ENCODE data around the gene WBP11.

WBP11 gene
- total RNA-seq, result 211 reads per million, percentile 93 among the genes with 10 or more reads in this experiment

DNA sequence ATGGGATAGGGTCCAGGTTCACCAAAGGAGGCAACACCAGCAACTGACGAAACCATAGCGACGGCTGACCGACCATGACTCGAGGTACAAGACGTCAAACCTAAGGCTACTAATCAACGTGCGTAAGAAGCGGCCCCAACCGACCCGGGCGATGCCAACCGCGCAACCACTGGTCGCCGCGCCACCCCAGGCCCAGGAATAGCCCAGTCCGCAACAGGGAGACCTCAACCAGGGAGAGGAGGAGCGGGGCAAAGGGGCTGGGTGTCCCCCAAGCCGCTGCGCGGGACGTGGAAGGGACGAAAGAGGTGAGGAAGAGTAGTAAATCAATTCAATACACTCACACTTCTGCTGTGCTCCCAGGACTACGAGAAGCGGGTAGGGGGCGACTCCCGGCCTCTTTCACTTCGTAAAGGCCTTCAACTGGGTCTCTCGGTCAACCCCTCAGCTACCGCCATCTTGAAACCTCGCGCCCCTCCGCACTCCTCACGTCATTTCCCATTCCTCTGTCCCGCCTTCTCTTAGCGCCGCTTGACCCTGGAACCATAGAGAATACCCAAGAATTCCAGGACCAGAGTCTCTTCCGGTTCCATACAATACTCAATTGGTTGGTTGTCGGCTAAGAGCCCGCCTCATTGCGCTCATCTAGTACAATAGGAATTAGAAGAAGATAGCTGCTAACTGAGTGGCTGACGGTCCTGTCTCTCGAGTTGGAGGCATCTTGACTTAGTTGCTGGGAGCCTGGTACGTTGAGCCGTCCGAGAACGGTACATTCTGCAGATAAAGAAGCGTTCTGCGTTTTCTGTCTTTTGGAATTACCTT lies at the start of gene WBP11, which contains the start of gene C12orf60:
WBP11 (minus strand) TSS at position 468 of the 819 bp plus-strand sequence. CDS start 2,095 bp downstream, outside the sequence.
C12orf60 (plus strand) TSS at position 660 of the 819 bp plus-strand sequence. CDS start 19,266 bp downstream, outside the sequence.
- peak; percentile 83 for DNase-seq

DNA sequence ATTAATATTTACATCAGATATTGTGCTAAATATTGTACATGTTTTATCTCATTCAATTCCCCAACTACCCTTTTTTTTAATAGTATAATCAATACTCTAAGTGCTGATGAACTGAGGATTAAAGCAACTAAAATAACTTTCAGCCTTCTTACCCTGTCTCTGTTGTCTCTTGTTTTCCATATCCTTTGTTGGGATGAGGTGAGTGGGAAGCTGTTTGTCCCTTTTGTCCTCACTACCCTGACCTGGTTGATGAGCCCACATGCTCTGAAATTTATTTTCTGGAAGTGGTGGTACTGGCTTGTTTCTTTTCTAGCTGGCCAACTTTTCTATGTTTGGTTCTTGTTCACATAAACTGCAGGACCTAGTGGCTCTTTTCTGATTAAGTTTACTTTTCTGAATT lies 49.6 kb upstream of the WBP11 start:
- no peak for DNase-seq

DNA sequence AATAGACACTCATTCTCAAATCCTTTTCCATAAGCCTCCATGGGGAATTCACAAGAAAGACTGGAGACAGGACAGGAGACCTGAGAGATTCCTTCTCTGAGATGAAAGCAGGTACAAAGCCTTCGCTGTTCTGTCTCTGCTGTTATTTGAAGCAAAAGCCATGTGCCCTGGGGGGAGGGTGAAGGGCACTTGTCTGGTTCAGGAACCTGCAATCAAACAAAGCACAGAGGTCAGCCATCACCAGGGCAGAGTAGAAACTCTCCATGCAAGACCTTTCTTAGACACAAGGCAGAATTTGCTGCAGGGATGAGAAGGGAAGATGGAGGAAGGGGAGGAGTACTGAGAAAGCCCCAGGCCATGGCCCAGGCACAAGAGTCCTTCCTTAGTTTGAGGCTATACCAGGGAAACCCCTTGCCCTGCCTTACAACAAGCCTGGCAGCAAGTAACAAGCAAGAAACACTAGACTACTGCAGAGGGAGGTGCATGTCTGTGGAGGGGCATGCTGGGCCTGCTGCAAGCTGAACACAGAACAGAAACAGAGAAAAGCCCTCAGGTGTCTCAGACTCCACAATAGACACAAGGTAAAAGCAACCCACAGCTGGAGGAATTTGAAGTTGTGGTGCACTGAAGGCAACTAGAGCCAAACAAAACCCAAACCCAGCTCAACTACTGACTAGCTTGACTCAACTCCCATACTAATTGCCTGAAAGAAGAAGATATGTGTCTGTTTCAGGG lies 47.8 kb upstream of the WBP11 start:
- no peak for DNase-seq

DNA sequence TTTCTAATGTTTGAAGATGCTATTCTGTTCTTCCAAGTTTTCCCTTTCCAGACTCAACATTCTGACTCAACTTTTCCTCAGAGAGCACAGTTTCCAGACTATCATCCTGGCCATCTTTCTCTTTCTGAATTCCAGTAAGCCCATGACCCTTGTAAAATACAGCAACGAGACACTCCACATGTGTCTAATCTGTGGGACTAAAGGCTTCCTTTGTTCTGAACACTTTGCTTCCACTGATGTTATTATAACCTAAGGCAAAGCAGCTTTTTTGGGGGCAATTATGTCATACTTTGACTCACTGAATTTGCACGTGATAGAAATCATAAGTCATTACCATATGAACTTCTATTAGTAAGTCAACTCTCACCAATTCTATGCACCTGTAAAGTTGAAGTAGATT lies 46.4 kb upstream of the WBP11 start:
- DNase-seq, result no peak

DNA sequence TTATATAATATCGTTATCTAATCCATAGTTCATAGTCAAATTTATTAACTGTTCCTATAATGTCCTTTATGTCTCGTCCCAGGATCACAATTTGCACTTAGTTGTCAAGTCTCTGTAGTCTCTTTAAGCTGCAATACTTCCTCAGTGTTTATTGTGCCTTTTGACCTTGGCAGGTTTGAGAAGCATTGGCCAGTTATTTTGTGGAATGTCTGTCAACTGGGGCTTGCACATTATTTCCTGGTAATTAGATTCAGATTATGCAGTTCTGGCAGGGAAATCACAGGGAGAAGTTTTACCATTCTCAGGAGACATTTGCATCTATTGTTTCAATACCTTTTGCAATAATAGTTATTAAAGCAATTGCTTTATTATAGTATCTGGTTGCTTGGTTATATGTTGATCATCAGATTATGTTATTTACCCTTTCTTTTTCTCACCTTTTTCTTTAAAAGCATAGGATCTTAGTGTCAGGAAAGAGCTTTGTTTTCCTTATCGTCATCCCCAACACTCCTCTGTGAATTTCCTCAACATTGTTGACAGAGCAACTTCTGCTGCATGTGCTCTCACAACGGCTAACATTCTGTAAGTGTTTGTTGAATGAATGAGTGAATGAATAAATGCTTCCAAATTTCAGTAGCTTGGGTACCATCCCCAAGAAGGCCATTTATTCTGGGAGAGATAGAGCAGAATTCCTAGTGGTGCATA lies 43.8 kb upstream of the WBP11 start:
- no peak for DNase-seq

DNA sequence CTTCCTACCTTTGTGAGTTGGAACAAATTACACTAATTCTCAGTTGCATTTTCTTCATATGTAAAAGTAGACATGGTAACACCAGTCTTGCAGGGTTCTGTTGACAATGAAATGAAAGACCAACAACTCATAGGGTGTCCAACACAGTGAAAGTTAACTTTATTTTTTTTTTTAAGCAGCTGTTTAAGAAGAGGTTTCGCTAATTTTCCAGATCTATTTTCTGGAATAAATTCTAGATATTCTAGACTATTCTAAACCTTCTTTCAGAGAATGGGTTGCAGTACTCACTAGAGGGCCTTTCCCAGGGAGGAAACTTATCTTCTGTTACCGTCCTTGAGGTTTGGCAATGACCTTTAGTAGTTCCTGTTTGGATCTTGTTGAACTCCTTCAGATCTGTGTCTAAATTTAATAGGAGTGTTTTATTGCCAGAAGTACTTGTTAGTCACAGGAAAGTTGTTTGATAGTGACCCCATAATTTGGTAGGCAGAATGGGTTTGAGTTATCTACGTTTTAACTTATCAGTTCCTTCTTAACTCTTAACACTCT lies 42.8 kb upstream of the WBP11 start:
- DNase-seq, result no peak

DNA sequence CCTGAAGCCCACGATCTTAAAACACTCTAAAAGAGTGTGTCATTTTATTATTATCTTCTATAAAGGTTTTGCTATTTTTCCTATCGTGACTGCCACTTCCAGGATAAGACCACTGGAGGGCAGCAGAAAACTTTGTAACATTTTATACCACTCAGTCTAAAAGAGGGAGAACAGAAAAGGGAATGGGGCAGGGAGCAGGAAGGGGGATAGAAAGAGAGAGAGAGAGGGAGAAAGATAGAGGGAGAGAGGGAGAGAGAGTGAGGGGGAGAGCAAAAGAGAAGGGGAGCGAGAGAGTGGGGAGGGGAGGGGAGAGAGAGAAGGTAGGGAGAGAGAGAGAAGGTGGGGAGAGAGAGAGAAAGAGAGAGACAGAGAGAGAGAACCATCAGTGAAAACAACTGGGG lies 42.1 kb upstream of the WBP11 start:
- DNase-seq, result peak; percentile 20

DNA sequence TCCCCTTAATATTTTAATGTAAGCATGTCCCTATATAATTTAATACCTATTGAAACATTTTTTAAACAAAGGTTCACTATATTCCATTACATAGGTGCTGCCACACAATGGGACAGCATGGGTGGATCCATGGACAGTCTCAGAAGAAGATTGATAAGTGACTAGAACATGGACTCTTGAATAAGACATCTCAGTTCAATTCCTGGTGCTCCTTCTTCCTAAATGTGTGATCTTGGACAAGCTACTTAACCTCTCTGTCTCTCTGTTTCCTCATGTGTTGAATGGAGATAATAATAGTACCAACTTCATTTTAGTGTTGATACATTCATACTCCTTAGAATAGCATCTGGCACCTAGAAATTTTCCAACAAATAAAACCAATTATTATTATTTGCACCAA lies 41.1 kb upstream of the WBP11 start:
- DNase-seq, result no peak

DNA sequence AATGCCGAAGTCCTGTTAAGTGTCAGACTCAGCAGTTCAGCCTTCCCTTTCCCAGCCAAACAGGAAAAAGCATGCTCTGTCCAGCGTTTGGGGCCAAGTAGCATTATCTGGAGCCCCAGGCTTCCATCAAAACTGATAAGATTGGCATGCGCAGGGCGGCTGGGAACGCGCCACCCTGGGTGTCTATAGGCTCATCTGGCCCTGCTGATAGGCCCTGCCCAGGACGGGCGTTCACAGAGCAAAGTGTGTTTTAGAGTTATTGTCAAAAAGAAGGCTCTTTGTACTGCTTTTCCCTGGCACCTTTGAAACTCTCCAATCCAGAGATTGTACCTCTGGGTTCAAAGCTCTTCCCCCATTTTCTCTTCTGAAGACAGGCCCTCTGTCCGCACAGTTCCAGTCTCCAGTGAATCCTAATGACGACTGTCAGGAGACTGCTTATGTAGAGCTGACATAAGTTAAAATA lies 40.2 kb upstream of the WBP11 start, which contains the start of gene ART4:
ART4 (minus strand) TSS at position 102 of the 463 bp plus-strand sequence. CDS start 413 bp downstream, outside the sequence.
- DNase-seq, result no peak

DNA sequence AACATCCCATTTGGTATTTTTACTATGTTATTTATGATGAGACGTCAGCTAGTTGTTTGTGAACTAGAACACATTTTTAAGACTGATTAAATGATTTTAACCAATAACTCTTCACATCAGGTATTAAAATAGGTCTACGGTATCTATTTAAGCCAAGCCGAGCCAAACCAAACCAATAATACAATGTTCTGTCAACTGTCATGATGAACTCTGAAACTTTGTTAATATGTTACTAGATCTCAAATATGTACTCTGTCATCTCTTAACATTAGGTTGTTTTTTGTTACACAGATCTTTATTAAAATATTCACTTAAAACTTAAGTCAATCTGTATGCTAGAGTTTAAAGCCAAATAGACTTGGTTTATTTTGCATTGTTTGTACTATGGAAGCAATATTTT lies 39.0 kb upstream of the WBP11 start:
- no peak for DNase-seq

DNA sequence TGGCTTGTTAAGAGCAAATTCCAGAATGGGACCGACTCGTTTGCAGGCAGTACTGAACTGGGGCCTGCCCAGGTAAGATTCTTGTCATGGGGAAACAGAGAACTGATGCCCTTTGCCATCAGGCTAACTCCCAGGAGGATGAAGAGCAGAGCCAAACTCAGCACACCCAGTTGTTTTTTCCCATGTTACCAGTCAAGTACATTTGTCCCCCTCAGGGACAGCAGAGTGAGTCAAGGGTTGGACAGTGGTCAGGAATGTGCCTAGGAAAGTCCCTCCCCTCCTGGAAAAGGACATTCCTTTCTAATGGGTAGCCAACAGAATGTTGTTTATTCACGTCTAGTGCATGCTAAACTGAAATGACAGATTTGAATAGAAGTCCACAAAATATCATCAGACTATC lies 38.5 kb upstream of the WBP11 start:
- no peak for DNase-seq

DNA sequence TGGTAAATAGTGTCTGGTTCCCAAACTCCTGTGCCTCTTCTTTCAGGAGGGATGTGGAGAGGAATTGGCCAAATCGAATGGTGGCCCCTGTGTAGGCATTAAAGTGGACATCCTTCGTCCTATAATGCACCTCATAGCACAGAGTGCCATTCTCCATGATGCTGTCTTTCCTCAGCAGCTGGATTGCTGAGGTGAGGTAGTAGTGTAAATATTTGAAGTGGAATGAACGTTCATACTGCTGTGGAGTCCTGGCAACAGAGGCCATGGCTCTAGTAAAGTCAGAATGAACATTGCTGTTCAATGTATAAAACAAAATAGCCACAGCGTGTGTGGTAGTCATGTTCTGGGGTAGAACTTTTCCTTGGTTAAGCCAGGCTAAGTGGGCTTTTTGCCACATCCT lies 37.3 kb upstream of the WBP11 start:
- DNase-seq, result no peak

DNA sequence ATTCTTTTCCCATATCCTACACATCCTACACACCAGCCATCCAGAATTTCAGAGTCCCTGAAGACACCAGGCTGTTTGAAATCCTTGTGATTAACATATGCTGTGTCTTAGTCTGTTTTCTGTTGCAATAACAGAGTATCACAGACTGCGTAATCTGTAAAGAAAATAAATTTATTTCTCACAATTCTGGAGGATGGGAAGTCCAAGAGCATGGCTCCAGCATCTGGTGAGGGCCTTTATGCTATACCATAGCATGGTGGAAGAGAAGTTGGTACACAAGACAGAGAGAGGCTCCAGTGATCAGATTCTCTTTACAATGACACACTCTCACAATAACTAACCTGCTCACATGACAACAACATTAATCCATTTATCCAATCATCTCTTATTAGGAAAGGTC lies 36.0 kb upstream of the WBP11 start:
- no peak for DNase-seq

DNA sequence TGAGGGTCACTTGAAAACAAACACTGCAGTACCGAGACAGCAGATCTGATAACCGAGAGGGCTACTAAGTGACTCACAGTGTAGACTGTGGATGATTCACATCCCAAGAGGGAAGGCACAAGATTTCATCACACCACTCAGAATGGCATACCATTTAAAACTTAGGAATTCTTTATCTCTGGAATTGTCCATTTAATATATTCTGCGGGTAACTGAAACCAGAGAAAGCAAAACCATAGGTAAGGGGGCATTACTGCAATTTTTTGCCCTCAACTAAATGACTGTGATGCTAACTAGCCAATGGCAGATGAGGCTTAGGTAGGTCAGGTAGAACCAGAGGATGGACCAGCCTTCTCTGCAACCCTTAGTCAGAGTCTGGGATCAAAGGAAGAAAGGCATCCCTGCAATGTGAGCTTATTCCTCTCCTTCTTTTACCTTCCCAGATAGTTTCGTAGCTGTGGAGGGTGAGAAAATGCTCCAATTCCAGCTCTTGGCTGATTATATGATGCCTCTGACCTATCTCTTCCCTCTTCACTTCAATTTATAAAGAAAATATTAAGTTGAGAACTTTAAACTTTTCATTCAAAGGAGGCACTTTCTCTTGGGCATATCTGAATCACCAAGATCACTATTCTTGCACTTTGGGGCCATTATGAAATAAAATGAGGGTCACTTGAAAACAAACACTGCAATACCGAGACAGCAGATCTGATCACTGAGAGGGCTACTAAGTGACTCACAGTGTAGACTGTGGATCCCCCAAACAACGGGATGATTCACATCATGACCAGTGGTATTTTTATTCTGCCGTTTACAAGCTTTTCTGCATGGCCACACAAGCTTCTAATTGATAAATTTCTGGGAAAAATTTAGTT lies 33.3 kb upstream of the WBP11 start:
- no peak for DNase-seq

DNA sequence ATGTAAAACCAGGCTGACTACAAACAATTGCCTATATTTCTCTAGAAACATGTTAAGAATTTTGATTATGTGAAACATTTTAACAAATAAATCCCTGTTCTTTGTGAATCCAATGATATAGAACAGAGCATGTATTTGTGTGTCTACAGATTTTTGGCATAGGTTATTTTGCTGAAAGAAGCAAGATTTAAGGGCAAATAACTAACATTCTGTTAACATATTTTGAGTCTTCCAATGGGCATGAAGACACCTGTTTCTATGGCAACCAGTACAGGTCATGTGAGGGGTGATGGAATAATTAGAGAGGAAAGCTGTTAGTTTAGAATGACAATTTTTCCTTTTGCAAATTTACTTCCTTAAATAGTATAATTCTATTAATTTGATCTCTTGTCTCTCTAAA lies 31.2 kb upstream of the WBP11 start:
- no peak for DNase-seq

DNA sequence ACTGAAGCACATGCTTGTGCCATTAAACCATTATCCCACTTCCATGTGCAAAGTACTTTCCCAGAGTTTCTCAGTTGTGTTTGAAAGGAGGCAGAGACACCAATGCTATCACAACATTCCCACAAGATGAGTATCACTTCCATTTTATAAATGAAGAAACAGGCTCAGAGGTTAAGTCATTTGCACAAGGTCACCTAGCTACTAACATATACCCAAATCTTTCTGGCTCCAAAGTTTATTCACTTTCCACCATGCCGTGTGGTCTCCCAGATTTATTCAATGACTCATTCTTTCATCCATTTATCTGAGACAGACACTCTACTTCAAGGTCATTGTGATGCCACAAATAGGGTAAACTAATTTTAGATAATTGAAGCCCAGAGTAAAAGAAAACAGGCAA lies 30.7 kb upstream of the WBP11 start:
- no peak for DNase-seq

DNA sequence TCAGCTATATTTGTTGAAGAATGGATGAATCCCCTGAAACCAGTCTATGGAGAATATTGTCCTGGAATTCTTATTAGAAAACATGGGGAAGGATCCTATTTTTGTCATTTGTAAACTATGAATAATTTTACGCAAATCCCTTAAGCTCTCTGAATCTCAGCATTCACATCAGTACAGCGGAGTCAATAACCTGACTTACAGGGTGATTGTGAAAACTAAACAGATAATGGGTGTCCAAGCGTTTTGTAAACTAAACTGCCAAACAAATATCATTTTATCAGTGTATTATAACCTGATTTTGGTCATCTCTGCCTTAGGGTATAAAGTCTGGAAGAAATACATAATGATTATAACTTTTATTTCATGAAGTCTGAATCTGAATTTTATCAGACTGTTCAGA lies 30.1 kb upstream of the WBP11 start:
- no peak for DNase-seq

DNA sequence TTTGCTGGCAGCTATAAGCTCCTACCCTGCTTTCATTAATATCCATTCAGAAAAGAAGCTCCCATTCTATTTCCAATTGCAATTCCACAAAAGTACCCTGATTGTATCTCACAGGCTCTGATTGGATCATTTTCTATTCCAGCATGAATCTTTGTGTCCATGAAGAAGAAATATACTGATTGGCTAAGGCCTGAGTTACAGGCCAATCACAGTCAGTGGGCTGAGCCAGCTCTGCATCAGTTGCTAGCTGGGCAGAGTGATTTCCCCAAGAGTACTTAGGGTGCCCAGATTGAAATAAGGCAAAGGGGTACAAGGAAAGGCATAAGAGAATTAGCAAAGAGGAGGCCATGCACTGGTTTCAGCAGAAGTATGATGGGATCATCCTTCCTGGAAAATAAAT lies 25.6 kb upstream of the WBP11 start:
- no peak for DNase-seq

DNA sequence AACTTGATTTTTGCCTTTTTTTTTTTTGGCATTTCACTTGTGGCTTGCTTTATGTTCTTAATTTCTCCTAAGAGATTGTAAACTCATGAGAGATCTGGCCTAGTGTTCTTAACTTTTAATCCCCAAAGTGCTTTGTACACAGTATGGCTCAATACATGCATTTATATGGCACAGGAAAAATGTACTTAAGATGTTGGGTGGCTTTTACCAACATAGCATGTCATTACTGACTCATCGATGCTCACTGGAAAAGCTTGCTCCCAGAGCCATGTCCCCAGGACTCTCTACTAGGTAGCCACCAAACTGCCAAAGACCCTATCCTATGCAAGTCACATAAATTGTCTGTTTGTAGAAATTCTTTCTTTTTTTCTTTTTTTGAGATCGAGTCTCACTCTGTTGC lies 23.8 kb upstream of the WBP11 start:
- DNase-seq, result no peak

DNA sequence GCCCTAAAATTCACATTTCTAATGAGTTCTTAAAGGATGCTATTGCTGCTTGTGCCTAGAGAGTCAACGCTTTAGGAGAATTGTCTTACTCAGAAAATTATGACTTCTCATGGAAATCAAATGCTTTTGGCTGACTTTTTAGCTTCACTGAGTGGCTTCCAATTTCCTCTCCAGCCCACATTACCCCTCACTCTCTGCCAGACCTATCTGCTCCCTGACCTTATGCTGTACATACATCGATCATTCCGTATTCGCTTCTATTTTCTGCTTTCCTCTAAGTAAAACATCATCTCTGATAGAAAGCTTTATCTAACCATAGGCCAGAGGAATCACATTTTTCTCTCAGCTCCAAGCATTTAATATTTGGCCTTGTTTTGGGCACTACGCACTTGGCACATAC lies 23.2 kb upstream of the WBP11 start:
- DNase-seq, result no peak

DNA sequence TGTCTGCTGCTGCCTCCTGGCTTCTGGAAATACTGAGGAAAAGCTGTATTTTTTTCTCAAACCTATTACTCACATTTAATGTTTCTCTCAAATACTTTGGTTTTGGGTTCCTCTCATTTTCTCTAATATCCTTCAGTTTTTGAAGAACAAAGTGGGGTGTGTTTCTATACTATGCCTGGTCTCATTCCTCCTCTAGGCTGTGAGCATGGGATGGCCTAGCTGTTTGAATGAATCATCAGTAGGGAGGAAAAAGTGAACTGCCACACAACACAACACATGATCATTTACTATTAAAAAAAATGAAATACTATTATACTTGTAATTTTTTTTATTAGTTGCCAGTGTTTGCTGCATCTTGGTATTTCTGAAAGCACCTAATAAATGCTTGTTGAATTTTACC lies 22.0 kb upstream of the WBP11 start:
- DNase-seq, result no peak

Measured in effector CD4-positive, alpha-beta T cell (primary cell).